ENCODE results near the gene MSI2.

The MSI2 gene

GRCh38 chr17:57722704-57723043 lies 466.4 kb downstream of the MSI2 start:
- Histone ChIP-seq H3K23ac (ENCODE audit: low read depth, low read length, poor library complexity) (no peak overlapping the region), H2BK15ac (ENCODE audit: low read length) (no peak overlapping the region), H3K36me3 (replicated peaks in 1 of 2; ENCODE audit: control insufficient read depth in 2 of 2, insufficient read depth in 2 of 2, low read length in 2 of 2) (no peaks in the 10 kb centered on the region), H3K18ac (ENCODE audit: low read length) (no peak overlapping the region), H3K14ac (ENCODE audit: low read length) (no peak overlapping the region), H2BK120ac (ENCODE audit: low read depth, low read length) (no peak overlapping the region), H3K4ac (ENCODE audit: low read length) (no peak overlapping the region), H2BK5ac (ENCODE audit: low read length) (no peak overlapping the region), H3K4me3 (ENCODE audit: low read length in 2 of 2) (no peak overlapping the region), H2BK12ac (ENCODE audit: low read length) (no peak overlapping the region), H3K27me3 (ENCODE audit: control insufficient read depth in 3 of 3, insufficient read depth in 3 of 3, low read depth in 1 of 3, low read length in 3 of 3) (no peaks in the 10 kb centered on the region), H3K79me1 (ENCODE audit: low read depth, low read length) (no peaks in the 10 kb centered on the region), H3K9me3 (replicated peaks in 1 of 2; ENCODE audit: control insufficient read depth in 2 of 2, insufficient read depth in 1 of 2, low read depth in 1 of 2, low read length in 2 of 2) (no peaks in the 10 kb centered on the region), H2AFZ (ENCODE audit: low read length) (no peak overlapping the region), H4K8ac (ENCODE audit: low read depth, low read length) (no peak overlapping the region), H4K91ac (ENCODE audit: low read depth, low read length, poor library complexity) (no peak overlapping the region), H3K4me1 (ENCODE audit: control insufficient read depth in 2 of 2, insufficient read depth in 1 of 2, low read depth in 1 of 2, low read length in 2 of 2) (peaks cover 0 to 17% of the 10 kb centered on the region in 2 donors), H3K4me2 (ENCODE audit: insufficient read depth, low read length, poor library complexity, severe bottlenecking) (no peak overlapping the region), H3K9ac (ENCODE audit: low read depth, low read length, poor library complexity) (no peak overlapping the region), H3K27ac (replicated peaks; ENCODE audit: low read length) (no peak overlapping the region), H2AK5ac (ENCODE audit: low read depth, low read length) (no peak overlapping the region)
- DNase-seq (ENCODE audit: low spot score) = no peak
- WGBS, 2 donors (ENCODE audit: extremely low coverage in 2 of 2, insufficient read length in 2 of 2, insufficient replicate concordance in 1 of 2) = no CpG with 5 or more reads among the region's 7 CpGs

- no peak overlapping the region for H3K23ac ChIP-seq (ENCODE audit: low read depth, low read length, poor library complexity)
- H3K4ac ChIP-seq (ENCODE audit: low read length) = no peak overlapping the region
- peak overlapping the region; percentile 16 for H2AK5ac ChIP-seq (ENCODE audit: low read depth, low read length)
- no CpG with 5 or more reads among the region's 13 CpGs for WGBS, 2 donors (ENCODE audit: extremely low coverage in 2 of 2, insufficient read length in 2 of 2, insufficient replicate concordance in 1 of 2)
- H4K8ac ChIP-seq (ENCODE audit: low read depth, low read length) = no peak overlapping the region
- H3K18ac ChIP-seq (ENCODE audit: low read length) = peak overlapping the region; percentile 11
- H3K27me3 ChIP-seq (ENCODE audit: control insufficient read depth in 3 of 3, insufficient read depth in 3 of 3, low read depth in 1 of 3, low read length in 3 of 3) = no peaks in the 10 kb centered on the region
- H2BK120ac ChIP-seq (ENCODE audit: low read depth, low read length) = no peak overlapping the region
- no peak for DNase-seq (ENCODE audit: low spot score)
- H3K9ac ChIP-seq (ENCODE audit: low read depth, low read length, poor library complexity) = no peak overlapping the region
- peak overlapping the region; percentile 78 for H2AFZ ChIP-seq (ENCODE audit: low read length)
- no peak overlapping the region for H4K91ac ChIP-seq (ENCODE audit: low read depth, low read length, poor library complexity)
- H2BK12ac ChIP-seq (ENCODE audit: low read length) = no peak overlapping the region
- H2BK5ac ChIP-seq (ENCODE audit: low read length) = no peak overlapping the region
- no peak overlapping the region for H2BK15ac ChIP-seq (ENCODE audit: low read length)
- H3K36me3 ChIP-seq (replicated peaks in 1 of 2; ENCODE audit: control insufficient read depth in 2 of 2, insufficient read depth in 2 of 2, low read length in 2 of 2) = no peaks in the 10 kb centered on the region
- H3K4me2 ChIP-seq (ENCODE audit: insufficient read depth, low read length, poor library complexity, severe bottlenecking) = no peak overlapping the region
- peaks cover 0 to 17% of the 10 kb centered on the region in 2 donors for H3K4me1 ChIP-seq (ENCODE audit: control insufficient read depth in 2 of 2, insufficient read depth in 1 of 2, low read depth in 1 of 2, low read length in 2 of 2)
- H3K27ac ChIP-seq (replicated peaks; ENCODE audit: low read length) = no peak overlapping the region
- H3K79me1 ChIP-seq (ENCODE audit: low read depth, low read length) = no peaks in the 10 kb centered on the region
- no peak overlapping the region for H3K4me3 ChIP-seq (ENCODE audit: low read length in 2 of 2)
- no peak overlapping the region for H3K14ac ChIP-seq (ENCODE audit: low read length)
- H3K9me3 ChIP-seq (replicated peaks in 1 of 2; ENCODE audit: control insufficient read depth in 2 of 2, insufficient read depth in 1 of 2, low read depth in 1 of 2, low read length in 2 of 2) = no peaks in the 10 kb centered on the region
These were observed 467.2 kb downstream of the MSI2 start for GRCh38 chr17:57723427-57724025.

GRCh38 chr17:57724026-57724728 lies 467.9 kb downstream of the MSI2 start:
- Histone ChIP-seq H4K91ac (ENCODE audit: low read depth, low read length, poor library complexity) (no peak overlapping the region), H2BK12ac (ENCODE audit: low read length) (no peak overlapping the region), H3K18ac (ENCODE audit: low read length) (no peak overlapping the region), H2AK5ac (ENCODE audit: low read depth, low read length) (no peak overlapping the region), H3K9me3 (replicated peaks in 1 of 2; ENCODE audit: control insufficient read depth in 2 of 2, insufficient read depth in 1 of 2, low read depth in 1 of 2, low read length in 2 of 2) (no peaks in the 10 kb centered on the region), H3K23ac (ENCODE audit: low read depth, low read length, poor library complexity) (no peak overlapping the region), H3K79me1 (ENCODE audit: low read depth, low read length) (no peaks in the 10 kb centered on the region), H4K8ac (ENCODE audit: low read depth, low read length) (no peak overlapping the region), H3K36me3 (replicated peaks in 1 of 2; ENCODE audit: control insufficient read depth in 2 of 2, insufficient read depth in 2 of 2, low read length in 2 of 2) (no peaks in the 10 kb centered on the region), H3K14ac (ENCODE audit: low read length) (no peak overlapping the region), H3K4me1 (ENCODE audit: control insufficient read depth in 2 of 2, insufficient read depth in 1 of 2, low read depth in 1 of 2, low read length in 2 of 2) (peaks cover 0 to 17% of the 10 kb centered on the region in 2 donors), H3K9ac (ENCODE audit: low read depth, low read length, poor library complexity) (peak overlapping the region; percentile 71), H3K27ac (replicated peaks; ENCODE audit: low read length) (no peak overlapping the region), H2BK120ac (ENCODE audit: low read depth, low read length) (no peak overlapping the region), H2BK15ac (ENCODE audit: low read length) (no peak overlapping the region), H3K4me3 (ENCODE audit: low read length in 2 of 2) (no peak overlapping the region), H3K27me3 (ENCODE audit: control insufficient read depth in 3 of 3, insufficient read depth in 3 of 3, low read depth in 1 of 3, low read length in 3 of 3) (no peaks in the 10 kb centered on the region), H3K4ac (ENCODE audit: low read length) (no peak overlapping the region), H3K4me2 (ENCODE audit: insufficient read depth, low read length, poor library complexity, severe bottlenecking) (no peak overlapping the region), H2AFZ (ENCODE audit: low read length) (peak overlapping the region; percentile 78), H2BK5ac (ENCODE audit: low read length) (no peak overlapping the region)
- DNase-seq (ENCODE audit: low spot score) = no peak
- no CpG with 5 or more reads among the region's 14 CpGs for whole genome bisulfite sequencing, 2 donors (ENCODE audit: extremely low coverage in 2 of 2, insufficient read length in 2 of 2, insufficient replicate concordance in 1 of 2)

- peak overlapping the region; percentile 71 for H3K9ac ChIP-seq (ENCODE audit: low read depth, low read length, poor library complexity)
- H2AK5ac ChIP-seq (ENCODE audit: low read depth, low read length) = peak overlapping the region; percentile 36
- H2BK15ac ChIP-seq (ENCODE audit: low read length) = no peak overlapping the region
These were observed 468.4 kb downstream of the MSI2 start for GRCh38 chr17:57724729-57725125.

More at GRCh38 chr17:57724729-57725125, 468.4 kb downstream of the MSI2 start:
- no peak for DNase-seq (ENCODE audit: low spot score)
- no peak overlapping the region for H3K4me3 ChIP-seq (ENCODE audit: low read length in 2 of 2)
- H3K23ac ChIP-seq (ENCODE audit: low read depth, low read length, poor library complexity) = no peak overlapping the region
- no peak overlapping the region for H2BK120ac ChIP-seq (ENCODE audit: low read depth, low read length)
- H3K27ac ChIP-seq (replicated peaks; ENCODE audit: low read length) = no peak overlapping the region
- H3K14ac ChIP-seq (ENCODE audit: low read length) = no peak overlapping the region
- WGBS, 2 donors (ENCODE audit: extremely low coverage in 2 of 2, insufficient read length in 2 of 2, insufficient replicate concordance in 1 of 2) = no CpG with 5 or more reads among the region's 5 CpGs
- H3K4me2 ChIP-seq (ENCODE audit: insufficient read depth, low read length, poor library complexity, severe bottlenecking) = no peak overlapping the region
- peaks cover 0 to 17% of the 10 kb centered on the region in 2 donors for H3K4me1 ChIP-seq (ENCODE audit: control insufficient read depth in 2 of 2, insufficient read depth in 1 of 2, low read depth in 1 of 2, low read length in 2 of 2)
- H2BK12ac ChIP-seq (ENCODE audit: low read length) = no peak overlapping the region
- no peaks in the 10 kb centered on the region for H3K36me3 ChIP-seq (replicated peaks in 1 of 2; ENCODE audit: control insufficient read depth in 2 of 2, insufficient read depth in 2 of 2, low read length in 2 of 2)
- H2AFZ ChIP-seq (ENCODE audit: low read length) = no peak overlapping the region
- no peak overlapping the region for H4K91ac ChIP-seq (ENCODE audit: low read depth, low read length, poor library complexity)
- H3K79me1 ChIP-seq (ENCODE audit: low read depth, low read length) = no peaks in the 10 kb centered on the region
- H3K18ac ChIP-seq (ENCODE audit: low read length) = no peak overlapping the region
- H3K27me3 ChIP-seq (ENCODE audit: control insufficient read depth in 3 of 3, insufficient read depth in 3 of 3, low read depth in 1 of 3, low read length in 3 of 3) = no peaks in the 10 kb centered on the region
- H3K4ac ChIP-seq (ENCODE audit: low read length) = no peak overlapping the region
- no peak overlapping the region for H2BK5ac ChIP-seq (ENCODE audit: low read length)
- no peak overlapping the region for H4K8ac ChIP-seq (ENCODE audit: low read depth, low read length)
- H3K9me3 ChIP-seq (replicated peaks in 1 of 2; ENCODE audit: control insufficient read depth in 2 of 2, insufficient read depth in 1 of 2, low read depth in 1 of 2, low read length in 2 of 2) = no peaks in the 10 kb centered on the region

Measured in neuronal stem cell (in vitro differentiated cells).